Activated CD4-positive, alpha-beta memory T cell treated with anti-CD3 and anti-CD28 coated beads for 36 hours (primary cell): ENCODE data around the gene HSPG2. TPM values are rescaled to one million over a fixed set of nuclear protein-coding genes. Genes with fewer than 3 reads are reported as not detected.
"Not testable (repeated sequence)": the region's sequence is repeated elsewhere in the genome, so short reads cannot be mapped to it uniquely, and the experiment has no call there.

Experiments
- CTCF ChIA-PET: fragments of 350-600 bp; sonication (Branson Sonifier 250); formaldehyde crosslinking; loops from one replicate; lab custom pipeline; 2021; ENCODE audit warnings: antibody characterized with exemption, inconsistent platforms; lab: Charles Lee
- POLR2A ChIA-PET: fragments of 350-600 bp; sonication (Branson Sonifier 250); formaldehyde crosslinking; loops from one replicate; lab custom pipeline; 2021; ENCODE audit warnings: antibody characterized with exemption; lab: Charles Lee
- DNase-seq: peaks from one replicate; pipeline ENCODE4 v3.0.0-alpha.2; 2020
- H3K27ac Mint-ChIP-seq: one replicate; pipeline ENCODE4 v1.8.0; 2021; ENCODE audit warnings: mixed read lengths
- H3K27me3 Mint-ChIP-seq: one replicate; pipeline ENCODE4 v1.8.0; 2021; ENCODE audit warnings: mixed read lengths
- H3K36me3 Mint-ChIP-seq: one replicate; pipeline ENCODE4 v1.8.0; 2021; ENCODE audit warnings: mixed read lengths
- H3K4me1 Mint-ChIP-seq: one replicate; pipeline ENCODE4 v1.8.0; 2021; ENCODE audit warnings: low read depth, mixed read lengths
- H3K4me3 Mint-ChIP-seq: one replicate; pipeline ENCODE4 v1.8.0; 2021; ENCODE audit warnings: mild to moderate bottlenecking, mixed read lengths
- H3K9me3 Mint-ChIP-seq: one replicate; pipeline ENCODE4 v1.8.0; 2021; ENCODE audit warnings: mixed read lengths
- intact Hi-C: fragments of 100-400 bp; cut with micrococcal nuclease; formaldehyde crosslinking; loops from one replicate; pipeline ENCODE4 v1.15.1; 2023
- total RNA-seq, 2 experiments: library from RNA; stranded (reverse); gene quantifications; one replicate each; pipeline ENCODE4 v1.2.3, GENCODE V29; 2021

Gene HSPG2
- total RNA-seq, 2 experiments from 2014 or later, result 2.8 to 3.7 TPM

DNA sequence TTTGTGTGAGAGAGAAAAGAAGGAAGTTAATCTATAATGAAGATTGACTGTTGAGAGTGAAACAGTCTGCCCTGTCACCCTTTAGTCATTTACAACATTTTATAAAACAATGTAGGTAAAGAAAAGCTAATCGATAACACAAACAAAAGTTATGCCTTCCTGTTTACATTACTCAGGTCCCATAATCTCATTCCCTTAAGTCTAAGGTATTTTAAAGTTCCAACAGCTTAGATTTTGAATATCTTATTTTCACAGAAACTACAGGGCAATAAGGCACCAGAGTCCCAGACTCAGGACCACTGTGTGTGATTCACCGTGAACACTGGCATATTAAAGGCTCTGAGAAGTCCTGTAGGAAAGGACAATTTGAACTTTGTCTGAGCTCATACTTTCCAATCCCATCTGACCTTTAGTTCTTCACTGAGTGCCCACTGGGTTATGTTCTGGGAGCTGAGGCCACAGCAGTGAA lies 35.9 kb upstream of the HSPG2 start:
- H3K36me3 Mint-ChIP-seq, H3K4me1 Mint-ChIP-seq, H3K27me3 Mint-ChIP-seq, H3K4me3 Mint-ChIP-seq, CTCF ChIA-PET, DNase-seq, POLR2A ChIA-PET, H3K9me3 Mint-ChIP-seq, H3K27ac Mint-ChIP-seq, intact Hi-C loops: not testable (repeated sequence)

DNA sequence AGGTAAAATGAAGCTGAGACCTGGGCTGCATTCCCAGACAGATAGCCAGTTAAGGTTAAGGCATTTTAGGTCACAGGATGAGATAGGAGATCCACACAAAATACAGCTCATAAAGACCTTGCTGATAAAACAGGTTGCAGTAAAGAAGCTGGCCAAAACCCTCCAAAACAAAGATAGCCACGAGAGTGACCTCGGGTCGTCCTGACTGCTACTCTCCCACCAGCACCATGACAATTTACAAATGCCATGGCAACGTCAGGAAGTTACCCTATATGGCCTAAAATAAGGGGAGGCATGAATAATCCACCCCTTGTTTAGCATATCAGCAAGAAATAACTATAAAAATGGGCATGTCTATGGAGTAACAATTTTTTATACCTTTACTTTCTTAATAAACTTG lies 33.4 kb upstream of the HSPG2 start:
- CTCF ChIA-PET, H3K27ac Mint-ChIP-seq, H3K4me3 Mint-ChIP-seq, H3K4me1 Mint-ChIP-seq, H3K27me3 Mint-ChIP-seq, H3K9me3 Mint-ChIP-seq, intact Hi-C loops, DNase-seq, POLR2A ChIA-PET, H3K36me3 Mint-ChIP-seq: not testable (repeated sequence)

DNA sequence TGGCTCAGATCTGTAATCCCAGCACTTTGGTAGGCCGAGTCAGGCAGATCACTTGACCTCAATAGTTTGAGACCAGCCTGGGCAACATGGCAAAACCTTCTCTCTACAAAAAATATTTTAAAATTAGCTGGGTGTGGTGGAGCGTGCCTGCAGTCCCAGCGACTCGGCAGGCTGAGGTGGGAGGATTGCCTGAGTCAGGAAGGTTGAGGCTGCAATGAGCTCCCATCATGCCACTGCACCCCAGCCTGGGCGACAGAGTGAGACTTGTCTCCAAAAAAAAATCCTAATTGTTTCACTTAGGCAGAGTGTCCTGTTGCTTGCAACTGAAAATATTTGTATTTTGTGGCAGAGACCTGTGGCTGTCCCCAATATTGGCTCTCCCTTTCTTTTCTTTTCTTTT lies 32.0 kb upstream of the HSPG2 start:
- CTCF ChIA-PET, H3K4me3 Mint-ChIP-seq, H3K27me3 Mint-ChIP-seq, POLR2A ChIA-PET, H3K9me3 Mint-ChIP-seq, H3K36me3 Mint-ChIP-seq, intact Hi-C loops, DNase-seq, H3K27ac Mint-ChIP-seq, H3K4me1 Mint-ChIP-seq: not testable (repeated sequence)

DNA sequence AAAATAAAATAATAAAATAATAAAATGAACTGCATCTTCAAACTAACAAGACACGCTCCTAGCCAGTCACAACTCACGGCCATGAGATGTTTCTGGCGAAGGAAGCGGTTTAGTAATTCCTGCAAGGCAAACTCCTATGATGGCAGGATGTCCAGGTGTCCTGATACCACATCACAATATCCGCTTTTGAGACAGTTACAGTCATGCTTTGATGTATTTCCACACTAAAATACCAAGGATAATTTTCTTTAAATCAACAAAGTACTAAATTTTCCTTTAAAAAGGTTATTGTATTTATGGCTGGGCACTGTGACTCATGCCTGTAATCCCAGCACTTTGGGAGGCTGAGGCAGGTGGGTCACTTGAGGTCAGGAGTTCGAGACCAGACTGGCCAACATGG lies 30.1 kb upstream of the HSPG2 start:
- H3K4me1 Mint-ChIP-seq, H3K9me3 Mint-ChIP-seq, H3K4me3 Mint-ChIP-seq, CTCF ChIA-PET, H3K36me3 Mint-ChIP-seq, H3K27me3 Mint-ChIP-seq, H3K27ac Mint-ChIP-seq, POLR2A ChIA-PET, intact Hi-C loops, DNase-seq: not testable (repeated sequence)

DNA sequence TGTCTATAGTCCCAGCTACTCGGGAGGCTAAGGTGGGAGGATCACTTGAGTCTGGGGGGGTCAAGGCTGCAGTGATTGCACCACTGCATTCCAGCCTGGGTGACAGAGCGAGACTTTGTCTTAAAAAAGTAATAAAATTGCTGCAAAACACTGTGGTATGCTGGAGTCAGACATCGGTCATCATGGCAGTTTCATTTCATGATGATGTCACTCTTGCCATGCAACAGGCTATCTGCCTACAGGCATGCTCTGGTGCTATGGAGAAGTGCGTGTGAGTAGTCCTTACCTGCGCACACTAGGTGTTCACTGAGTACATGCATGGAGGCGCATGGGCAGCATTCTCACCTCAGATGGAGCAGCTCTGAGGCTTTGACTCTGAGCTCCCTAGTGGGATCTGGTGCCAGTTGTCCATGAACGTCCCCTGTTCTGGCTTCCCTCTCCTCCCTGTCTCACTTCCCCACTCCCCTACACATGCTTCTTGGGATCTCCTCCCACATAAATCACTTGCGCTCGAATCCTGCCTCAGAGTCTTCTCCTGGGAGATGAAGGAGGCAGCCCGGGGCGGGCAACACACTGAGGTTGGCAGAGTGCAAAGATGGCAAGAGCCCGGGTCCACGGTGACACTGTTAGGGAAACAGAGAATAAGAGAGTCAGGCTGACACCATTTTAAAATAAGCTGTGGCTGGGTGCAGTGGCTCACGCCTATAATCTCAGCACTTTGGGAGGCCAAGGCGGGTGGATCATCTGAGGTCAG lies 29.3 kb upstream of the HSPG2 start:
- POLR2A ChIA-PET, result no interaction called here

DNA sequence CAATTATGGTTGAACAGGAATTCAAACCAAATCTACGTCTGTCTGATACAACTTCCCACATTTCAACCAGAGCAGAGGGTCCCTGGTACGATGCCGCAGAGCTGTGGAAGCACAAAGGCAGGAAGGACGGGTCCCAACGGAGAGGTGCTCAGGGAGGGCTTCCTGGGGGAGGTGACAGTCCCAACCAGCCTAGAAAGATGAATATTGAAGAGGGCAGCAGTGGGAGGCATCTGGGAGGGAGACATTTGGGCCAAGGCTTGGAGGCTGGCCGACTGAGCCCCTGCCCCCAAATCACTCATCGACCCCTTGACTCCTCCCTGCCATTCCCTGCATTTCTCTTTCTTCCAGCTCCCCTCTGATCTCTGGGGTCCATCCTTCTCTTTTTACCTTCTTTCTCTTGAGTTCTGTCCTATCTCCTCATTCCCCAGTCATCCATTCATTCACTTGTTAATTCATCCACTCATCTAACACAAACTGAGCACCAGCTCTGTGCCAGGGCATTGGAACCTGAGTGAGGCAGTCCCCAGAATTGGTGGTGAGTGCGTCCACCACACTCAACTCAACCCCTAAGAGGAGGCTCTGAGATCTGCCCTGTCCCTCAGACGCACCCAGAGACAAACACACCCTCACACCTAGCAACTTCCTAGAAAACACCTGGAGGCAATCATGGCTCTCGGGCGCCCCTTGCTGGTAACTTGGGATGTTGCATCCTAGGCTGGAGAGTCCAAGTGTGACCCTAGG lies 26.5 kb upstream of the HSPG2 start:
- Mint-ChIP-seq H3K9me3 (no peaks in the 10 kb centered on the region), H3K36me3 (no peaks in the 10 kb centered on the region), H3K4me3 (no peak overlapping the region), H3K27me3 (peaks cover 1% of the 10 kb centered on the region), H3K4me1 (peaks cover 2% of the 10 kb centered on the region), H3K27ac (peak overlapping the region; percentile 18)
- ChIA-PET POLR2A (no interaction called here), CTCF (interaction anchor here (0.6 to 2.1 kb wide), 10 partner anchors 12 to 1344 kb away, joined by 3 to 6 read pairs (median 4); no protein-coding TSS in a partner anchor)
- intact Hi-C loops, result loop anchor here (5.0 kb wide), 1 partner anchor 306 kb away; no protein-coding TSS in a partner anchor
- DNase-seq, result peak; percentile 90

More for the DNA sequence above, 29.3 kb upstream of the HSPG2 start:
- DNase-seq, result no peak
- Mint-ChIP-seq H3K4me1 (peaks cover 2% of the 10 kb centered on the region), H3K36me3 (no peaks in the 10 kb centered on the region), H3K4me3 (no peak overlapping the region), H3K27me3 (peaks cover 1% of the 10 kb centered on the region), H3K9me3 (no peaks in the 10 kb centered on the region), H3K27ac (no peak overlapping the region)
- intact Hi-C loops, result no loop called here
- CTCF ChIA-PET, result no interaction called here

DNA sequence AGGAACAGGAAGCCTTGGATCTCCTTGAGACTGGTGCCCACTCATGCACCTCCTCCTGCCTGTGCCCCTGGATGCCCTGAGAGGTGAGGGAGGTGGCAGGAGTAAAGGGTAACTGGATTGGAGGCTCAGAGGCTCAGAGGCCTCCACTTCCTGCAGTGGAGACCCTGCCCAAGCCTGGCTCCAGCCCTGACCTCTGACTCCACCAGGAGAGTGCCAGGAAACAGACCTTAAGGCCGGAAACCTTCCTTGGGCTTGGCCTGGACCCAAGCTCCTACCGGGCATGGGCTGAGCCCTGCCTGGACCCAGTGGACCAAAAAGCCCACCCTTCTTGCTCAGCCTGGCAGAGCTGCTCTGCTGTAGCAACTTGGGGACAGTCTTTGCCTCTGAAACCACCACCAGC lies 24.7 kb upstream of the HSPG2 start:
- intact Hi-C loops, result loop anchor here (5.0 kb wide), 1 partner anchor 304 kb away; no protein-coding TSS in a partner anchor
- no peaks in the 10 kb centered on the region for H3K36me3 Mint-ChIP-seq
- no peak overlapping the region for H3K4me3 Mint-ChIP-seq
- POLR2A ChIA-PET, result no interaction called here
- peaks cover 20% of the 10 kb centered on the region for H3K4me1 Mint-ChIP-seq
- H3K27me3 Mint-ChIP-seq, result peaks cover 1% of the 10 kb centered on the region
- no peak for DNase-seq
- H3K27ac Mint-ChIP-seq, result no peak overlapping the region
- CTCF ChIA-PET, result interaction anchor here (1.6 kb wide), 1 partner anchor 303 kb away, joined by 4 read pairs; no protein-coding TSS in a partner anchor
- no peaks in the 10 kb centered on the region for H3K9me3 Mint-ChIP-seq

DNA sequence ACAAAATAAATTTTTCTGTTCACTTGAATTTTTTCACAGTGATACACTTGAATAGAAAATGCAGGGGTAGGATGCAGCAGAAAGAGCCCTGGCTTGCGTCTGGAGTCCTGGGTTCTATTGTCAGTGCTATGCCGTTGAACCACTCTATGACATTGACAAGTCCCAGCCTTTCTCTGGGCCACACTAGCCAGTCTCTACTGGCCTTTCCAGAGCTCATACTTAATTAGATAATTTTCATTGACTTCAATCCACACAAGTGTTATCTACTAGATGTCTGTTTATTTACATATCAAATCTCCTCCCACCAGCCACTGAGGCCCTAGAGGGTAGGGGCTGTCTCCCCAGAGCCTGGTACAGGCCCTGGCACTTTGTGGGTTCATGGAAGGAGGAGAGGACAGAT lies 24.2 kb upstream of the HSPG2 start:
- CTCF ChIA-PET, result no interaction called here
- Mint-ChIP-seq H3K4me1 (peaks cover 25% of the 10 kb centered on the region), H3K36me3 (no peaks in the 10 kb centered on the region), H3K27ac (no peak overlapping the region), H3K9me3 (no peaks in the 10 kb centered on the region), H3K27me3 (peaks cover 1% of the 10 kb centered on the region), H3K4me3 (no peak overlapping the region)
- DNase-seq, result no peak
- intact Hi-C loops, result loop anchor here (5.0 kb wide), 1 partner anchor 304 kb away; no protein-coding TSS in a partner anchor
- POLR2A ChIA-PET, result no interaction called here

DNA sequence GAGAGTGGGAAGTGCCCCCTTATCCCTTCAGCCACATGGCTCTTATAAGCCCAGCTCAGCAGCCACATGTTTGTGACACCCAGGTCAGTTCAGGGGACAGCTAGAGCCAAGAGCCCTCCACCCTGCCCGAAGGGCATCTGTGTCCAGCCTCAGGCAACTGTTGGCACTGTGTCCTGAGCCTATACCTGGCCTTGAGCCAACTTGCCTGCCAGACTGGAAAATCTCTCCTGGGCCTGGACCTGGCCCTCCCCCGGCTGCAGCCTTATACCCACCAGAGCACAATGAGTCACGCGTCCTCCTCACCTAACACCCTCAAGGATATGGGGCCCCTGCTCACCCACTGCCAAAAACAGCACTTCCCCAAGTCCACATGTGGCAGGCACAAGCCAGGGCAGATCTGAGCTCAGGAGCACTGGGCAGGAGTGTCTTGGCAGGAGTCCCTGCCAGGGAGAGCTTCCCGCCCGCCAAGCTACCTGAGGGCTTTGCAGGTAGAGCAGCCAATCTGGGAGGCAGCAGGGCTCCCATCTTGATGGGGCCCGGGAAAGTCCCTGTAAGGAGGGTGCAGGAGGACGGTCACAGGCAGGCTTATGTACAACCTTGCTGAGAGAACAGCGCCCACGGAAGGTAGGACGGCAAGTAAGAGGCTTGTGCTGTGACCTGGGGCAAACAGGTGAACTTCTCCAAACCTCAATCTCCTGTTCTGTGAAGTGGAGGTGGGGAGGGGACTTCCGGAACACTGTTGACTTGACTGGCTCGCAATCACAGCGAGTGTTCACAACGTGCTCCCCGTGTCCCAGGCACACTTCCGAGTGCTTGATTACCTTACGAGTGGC lies 19.8 kb upstream of the HSPG2 start:
- ChIA-PET POLR2A (interaction anchor here (1.0 kb wide), 1 partner anchor 21 kb away, joined by 3 read pairs; no protein-coding TSS in a partner anchor), CTCF (interaction anchor here (1.0 to 1.4 kb wide), 2 partner anchors 21 to 66 kb away, joined by 3 to 5 read pairs; no protein-coding TSS in a partner anchor)
- no peaks in the 10 kb centered on the region for H3K36me3 Mint-ChIP-seq
- H3K4me3 Mint-ChIP-seq, result peak overlapping the region; percentile 30
- peak; percentile 61 for DNase-seq
- H3K4me1 Mint-ChIP-seq, result peaks cover 28% of the 10 kb centered on the region
- intact Hi-C loops, result no loop called here
- no peaks in the 10 kb centered on the region for H3K27me3 Mint-ChIP-seq
- H3K27ac Mint-ChIP-seq, result peak overlapping the region; percentile 81
- no peaks in the 10 kb centered on the region for H3K9me3 Mint-ChIP-seq

DNA sequence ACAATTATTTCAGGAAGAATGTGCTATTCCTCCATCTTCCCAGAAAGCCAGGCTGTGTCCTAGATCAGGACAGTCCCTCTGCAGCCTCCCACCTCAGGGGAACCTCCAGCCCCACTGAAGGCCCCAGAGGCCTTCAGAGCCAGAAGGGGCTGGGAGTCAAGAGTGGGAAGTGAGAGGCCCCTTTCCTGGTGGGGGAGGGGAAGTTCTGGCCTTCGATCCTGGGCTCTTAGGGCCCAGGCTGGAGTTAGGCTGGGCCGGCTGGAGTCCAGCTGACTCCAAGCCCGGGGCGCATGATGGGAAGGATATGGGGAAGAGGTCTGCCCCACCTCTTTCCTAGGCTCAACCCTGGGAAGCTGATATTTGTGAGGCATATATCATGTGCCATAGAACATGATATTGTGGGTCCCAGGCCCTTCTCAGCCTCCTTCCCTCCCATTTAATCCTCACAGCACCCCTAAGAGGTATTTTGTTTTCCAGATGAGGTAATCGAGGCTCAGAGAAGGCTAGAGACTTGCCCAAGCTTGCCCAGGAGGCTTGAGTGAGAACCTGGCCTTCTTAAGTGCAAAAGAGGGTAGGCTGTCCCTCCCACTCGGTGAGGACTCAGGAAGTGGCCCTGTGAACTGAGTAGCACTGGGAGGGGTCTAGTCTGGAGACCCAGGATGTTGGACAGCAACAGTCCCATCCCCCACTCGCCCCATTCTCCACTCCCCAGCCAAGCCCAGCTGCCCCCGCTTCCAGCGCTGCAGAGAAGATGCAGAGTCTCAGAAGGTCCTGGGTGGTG lies 18.6 kb upstream of the HSPG2 start:
- POLR2A ChIA-PET, result no interaction called here

DNA sequence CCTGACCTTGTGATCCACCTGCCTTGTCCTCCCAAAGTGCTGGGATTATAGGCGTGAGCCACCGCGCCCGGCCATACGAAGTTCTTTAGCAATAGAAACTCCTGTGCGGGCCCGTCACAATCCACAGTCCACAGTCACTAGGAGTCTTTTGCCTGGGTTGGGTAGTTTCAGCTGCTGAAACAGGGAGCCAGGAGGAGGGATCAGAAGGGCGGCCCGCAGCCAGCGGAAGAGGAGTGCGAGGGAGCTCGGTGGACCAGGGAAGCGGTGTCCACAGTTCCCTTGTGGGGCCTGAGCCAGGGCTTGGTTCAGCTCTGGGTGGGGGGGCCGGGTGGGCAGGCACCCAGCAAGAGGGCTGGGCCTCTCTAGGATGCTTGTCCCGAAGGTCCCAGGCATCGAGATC lies 17.9 kb upstream of the HSPG2 start:
- POLR2A ChIA-PET, result no interaction called here
- CTCF ChIA-PET, result no interaction called here

More for the DNA sequence above, 18.6 kb upstream of the HSPG2 start:
- H3K4me3 Mint-ChIP-seq, result no peak overlapping the region
- no peak overlapping the region for H3K27ac Mint-ChIP-seq
- H3K36me3 Mint-ChIP-seq, result no peaks in the 10 kb centered on the region
- intact Hi-C loops, result no loop called here
- no peak for DNase-seq
- peaks cover 28% of the 10 kb centered on the region for H3K4me1 Mint-ChIP-seq
- CTCF ChIA-PET, result interaction anchor here (1.4 kb wide), 1 partner anchor 67 kb away, joined by 3 read pairs; no protein-coding TSS in a partner anchor
- no peaks in the 10 kb centered on the region for H3K27me3 Mint-ChIP-seq
- no peaks in the 10 kb centered on the region for H3K9me3 Mint-ChIP-seq

More for the DNA sequence above, 17.9 kb upstream of the HSPG2 start:
- Mint-ChIP-seq H3K4me1 (peaks cover 28% of the 10 kb centered on the region), H3K27me3 (no peaks in the 10 kb centered on the region), H3K9me3 (no peaks in the 10 kb centered on the region), H3K27ac (no peak overlapping the region), H3K4me3 (no peak overlapping the region), H3K36me3 (no peaks in the 10 kb centered on the region)
- no peak for DNase-seq
- intact Hi-C loops, result no loop called here
